Stimulated activated CD8-positive, alpha-beta memory T cell treated with anti-CD3 and anti-CD28 coated beads, Interleukin-7, amount 100 ng/mL, for 1 hour (primary cell): ENCODE measurements around the gene LLGL2.

Source experiments
- DNase-seq, 2 donors: peaks; one replicate each; pipeline ENCODE4 v3.0.0-alpha.2; 2020; ENCODE audit warnings: low read depth in 2 of 2

The LLGL2 gene

DNA sequence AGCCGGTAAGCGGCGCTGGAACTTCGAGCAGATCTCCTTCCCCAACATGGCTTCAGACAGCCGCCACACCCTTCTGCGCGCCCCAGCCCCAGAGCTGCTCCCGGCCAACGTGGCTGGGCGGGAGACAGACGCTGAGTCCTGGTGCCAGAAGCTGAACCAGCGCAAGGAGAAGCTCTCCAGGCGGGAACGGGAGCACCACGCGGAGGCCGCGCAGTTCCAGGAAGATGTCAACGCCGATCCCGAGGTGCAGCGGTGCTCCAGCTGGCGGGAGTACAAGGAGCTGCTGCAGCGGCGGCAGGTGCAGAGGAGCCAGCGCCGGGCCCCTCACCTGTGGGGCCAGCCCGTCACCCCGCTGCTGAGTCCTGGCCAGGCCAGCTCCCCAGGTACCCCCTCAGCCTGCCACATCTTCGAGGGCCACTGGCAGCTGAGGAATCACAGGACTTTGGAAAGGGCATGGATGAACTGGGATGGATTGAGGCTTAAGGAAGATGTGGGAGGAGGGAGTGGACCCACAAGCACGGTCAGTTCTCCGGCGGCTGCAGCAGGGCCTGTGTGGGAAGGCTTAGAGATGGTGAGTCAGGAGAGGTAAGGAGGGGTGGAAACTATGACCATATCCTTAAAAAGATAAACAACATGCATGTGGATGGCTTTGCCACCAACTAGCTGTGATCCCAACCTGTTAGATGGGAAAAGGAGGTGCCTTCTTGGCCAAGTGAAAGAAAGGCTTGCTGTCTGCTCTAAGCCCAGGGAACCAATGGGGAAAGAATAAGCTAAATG is 3.4 kb upstream of the LLGL2 start:
- no peak for DNase-seq

DNA sequence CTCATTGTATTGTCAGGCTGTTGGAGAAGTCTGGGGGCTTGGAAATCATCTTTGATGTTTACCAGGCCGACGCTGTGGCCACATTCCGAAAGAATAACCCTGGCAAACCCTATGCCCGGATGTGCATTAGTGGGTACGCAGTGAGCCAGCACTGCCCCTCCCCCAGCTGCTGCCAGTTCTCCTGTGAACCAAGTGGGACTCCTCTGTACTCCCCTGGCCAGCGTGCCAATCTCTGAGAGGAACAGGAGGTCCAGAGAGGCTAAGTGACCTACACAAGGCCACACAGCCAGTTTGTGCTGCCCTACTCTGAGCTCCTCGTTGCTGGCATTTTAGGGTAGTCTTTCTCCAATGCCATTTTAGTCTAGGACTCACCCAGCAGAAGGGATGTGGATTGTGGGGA is 1.9 kb upstream of the LLGL2 start:
- no peak for DNase-seq

DNA sequence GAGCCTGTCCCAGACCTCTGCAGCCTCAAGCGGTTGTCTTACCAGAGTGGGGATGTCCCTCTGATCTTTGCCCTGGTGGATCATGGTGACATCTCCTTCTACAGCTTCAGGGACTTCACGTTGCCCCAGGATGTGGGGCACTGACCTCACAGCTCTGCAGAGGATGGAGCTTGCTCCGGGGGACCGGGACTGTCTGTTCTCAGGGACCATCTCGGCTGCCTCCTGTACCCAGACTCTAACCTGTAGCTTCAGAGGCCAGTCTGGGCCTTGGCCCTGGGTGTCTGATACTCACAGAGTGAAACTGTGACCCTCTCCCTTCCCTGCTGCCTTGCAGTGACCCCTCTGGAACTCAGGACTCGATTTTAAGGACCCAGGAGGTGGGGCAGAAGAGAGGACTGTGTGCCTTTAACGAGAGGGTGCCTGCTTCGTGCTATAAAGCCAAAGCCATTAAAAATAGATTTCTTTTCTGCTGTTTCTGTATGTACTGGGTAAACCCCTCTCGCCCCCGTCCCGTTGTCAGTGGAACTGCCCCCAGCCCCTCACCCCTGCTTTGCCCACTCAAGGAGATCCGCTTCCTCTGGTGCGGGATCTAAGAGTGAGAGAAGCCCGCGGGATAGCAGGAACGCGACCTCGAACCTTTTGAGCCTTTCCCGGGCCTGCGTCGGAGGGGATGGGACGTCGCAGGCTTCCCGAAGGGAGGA is 1.1 kb upstream of the LLGL2 start:
- DNase-seq, result no peak

- no peak for DNase-seq
Observed at GRCh38 chr17:75525806-75526554, 483 bp downstream of the LLGL2 start.

- no peak for DNase-seq
Observed at GRCh38 chr17:75526555-75527270, 1.2 kb downstream of the LLGL2 start.

- no peak for DNase-seq
Observed at GRCh38 chr17:75530837-75531720, 5.6 kb downstream of the LLGL2 start.

GRCh38 chr17:75531721-75532072 is 6.2 kb downstream of the LLGL2 start:
- no peak for DNase-seq

- no peak for DNase-seq
Observed at GRCh38 chr17:75535119-75535537, 9.6 kb downstream of the LLGL2 start.

- DNase-seq, result no peak
Observed at GRCh38 chr17:75535871-75536270, 10.4 kb downstream of the LLGL2 start.

DNA sequence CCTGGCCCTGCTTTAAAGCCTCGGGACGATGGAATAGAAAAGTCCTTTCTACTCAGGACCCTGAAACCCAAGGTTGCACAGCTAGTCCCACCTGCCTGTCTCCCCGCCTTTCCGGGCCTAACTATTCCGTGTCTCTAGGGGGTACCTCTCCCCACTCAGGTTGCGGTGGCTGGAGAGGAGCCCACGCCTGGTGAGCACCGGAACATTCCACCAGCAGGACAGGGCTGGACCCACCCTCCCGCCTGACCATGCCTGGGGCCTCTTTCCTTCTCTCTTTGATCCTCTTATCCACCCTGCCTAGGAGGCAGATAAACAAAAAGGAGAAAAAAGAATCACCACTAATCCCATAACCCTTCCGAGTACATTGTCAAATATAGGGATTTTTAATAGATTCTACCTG is 10.9 kb downstream of the LLGL2 start:
- no peak for DNase-seq

GRCh38 chr17:75539967-75540729 is 14.7 kb downstream of the LLGL2 start:
- no peak for DNase-seq

- DNase-seq, result no peak
Observed at GRCh38 chr17:75540923-75541503, 15.5 kb downstream of the LLGL2 start.

GRCh38 chr17:75542229-75542628 is 16.7 kb downstream of the LLGL2 start:
- DNase-seq, result no peak

- no peak for DNase-seq
Observed at GRCh38 chr17:75542728-75543336, 17.3 kb downstream of the LLGL2 start.

DNA sequence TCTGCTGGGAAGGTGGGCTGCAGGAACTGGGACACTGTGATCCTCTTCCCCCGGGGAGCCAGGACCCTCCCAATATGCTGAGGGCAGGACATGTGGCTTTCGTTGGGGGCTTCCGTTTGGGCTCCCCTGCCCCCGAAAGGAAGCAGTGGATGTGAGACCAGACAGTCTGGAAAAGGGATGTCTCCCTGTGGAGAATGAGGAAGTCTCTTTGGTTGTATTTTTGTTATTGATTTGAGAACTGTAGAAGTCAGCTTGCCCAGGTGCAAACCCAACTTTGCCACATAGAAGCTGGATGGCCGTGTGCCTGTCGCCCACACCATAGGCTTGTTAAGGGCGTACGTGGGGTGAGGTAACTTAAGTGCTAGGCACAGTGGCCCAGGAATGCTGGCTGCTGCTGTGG is 18.8 kb downstream of the LLGL2 start:
- DNase-seq, result no peak

GRCh38 chr17:75546181-75546580 is 20.7 kb downstream of the LLGL2 start:
- no peak for DNase-seq

DNA sequence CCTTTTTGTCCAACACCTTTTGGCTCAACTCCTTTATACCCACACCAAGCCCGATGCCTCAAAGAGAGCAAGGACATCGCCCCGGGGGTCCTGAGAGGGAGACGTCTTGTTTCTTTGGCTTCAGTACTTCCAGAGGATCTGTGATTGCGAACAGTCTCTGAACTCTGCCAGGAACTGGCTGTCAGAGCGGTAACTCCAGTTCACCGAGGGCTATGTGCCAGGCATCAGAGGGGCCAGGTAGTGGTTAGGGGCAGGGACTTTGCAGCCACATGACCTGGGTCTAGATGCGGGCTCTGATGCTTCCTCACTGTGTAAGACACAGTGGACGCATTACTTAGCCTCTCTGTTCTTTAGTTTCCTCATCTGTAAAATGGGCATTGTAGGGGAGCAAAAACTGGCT is 21.6 kb downstream of the LLGL2 start:
- DNase-seq, result no peak

DNA sequence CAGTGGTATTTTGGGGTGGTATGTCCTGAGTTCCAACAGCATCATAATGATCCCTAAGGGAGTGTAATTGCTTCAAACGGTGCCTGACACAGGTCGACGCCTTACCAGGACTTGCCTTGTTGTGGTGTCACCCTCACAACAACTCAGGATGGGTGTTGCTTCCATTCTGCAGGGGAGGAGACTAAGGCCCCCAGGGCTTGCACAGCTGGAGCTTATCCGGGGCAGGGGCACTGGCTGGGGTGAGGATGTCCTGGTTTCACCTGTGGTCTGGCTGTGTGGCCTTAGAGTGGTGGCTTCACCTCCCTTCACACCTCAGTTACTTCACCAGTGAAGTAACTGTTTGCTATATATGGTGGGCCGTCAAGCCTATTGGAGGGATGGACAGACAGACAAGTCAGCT is 23.3 kb downstream of the LLGL2 start:
- DNase-seq, result no peak
